HepG2 (cell line): ENCODE data around the gene ZFYVE26. TPM values are rescaled to one million over a fixed set of nuclear protein-coding genes. Genes with fewer than 3 reads are reported as not detected.

Source experiments
- AHR ChIP-seq: IDR thresholded peaks from 2 replicates; pipeline ENCODE4 v1.6.1; 2018; ENCODE audit warnings: missing genetic modification reagents, missing compliant biosample characterization
- CC2D1A ChIP-seq: sonication (generic); formaldehyde crosslinking; IDR thresholded peaks from 2 replicates; pipeline ENCODE4 v1.8.1; 2023; ENCODE audit warnings: mild to moderate bottlenecking, missing genetic modification reagents
- E2F2 ChIP-seq: sonication (generic); formaldehyde crosslinking; IDR thresholded peaks from 2 replicates; pipeline ENCODE4 v1.4.0; 2020; ENCODE audit warnings: missing genetic modification reagents, borderline replicate concordance
- EED ChIP-seq: sonication (generic); formaldehyde crosslinking; IDR thresholded peaks from 2 replicates; pipeline ENCODE4 v1.5.0; 2020; ENCODE audit warnings: mild to moderate bottlenecking, missing genetic modification reagents
- FOXO1 ChIP-seq: sonication (generic); formaldehyde crosslinking; IDR thresholded peaks from 2 replicates; pipeline ENCODE4 v1.4.0; 2020; ENCODE audit warnings: missing genetic modification reagents
- KLF11 ChIP-seq: IDR thresholded peaks from 2 replicates; pipeline ENCODE4 v1.6.1; 2016; ENCODE audit warnings: missing compliant biosample characterization
- MTA1 ChIP-seq: sonication (generic); formaldehyde crosslinking; IDR thresholded peaks from 2 replicates; pipeline ENCODE4 v1.4.0; 2020; ENCODE audit warnings: missing genetic modification reagents, mild to moderate bottlenecking, borderline replicate concordance
- SALL2 ChIP-seq: sonication (generic); formaldehyde crosslinking; IDR thresholded peaks from 2 replicates; pipeline ENCODE4 v1.8.1; 2023; ENCODE audit warnings: mild to moderate bottlenecking, missing genetic modification reagents, inconsistent platforms
- SKIL ChIP-seq: sonication (generic); formaldehyde crosslinking; IDR thresholded peaks from 2 replicates; pipeline ENCODE4 v1.8.0; 2022; ENCODE audit warnings: missing genetic modification reagents, mild to moderate bottlenecking, moderate library complexity, borderline replicate concordance
- SOX5 ChIP-seq: IDR thresholded peaks from 2 replicates; pipeline ENCODE4 v1.6.1; 2016; ENCODE audit warnings: borderline replicate concordance
- YY1 ChIP-seq: IDR thresholded peaks from 2 replicates; pipeline ENCODE4 v1.6.1; 2011; ENCODE audit warnings: low read length, low read depth, moderate library complexity, mild to moderate bottlenecking; ENCODE audit not compliant: insufficient read depth, insufficient replicate concordance
- ZMAT3 ChIP-seq: sonication (generic); formaldehyde crosslinking; conservative IDR thresholded peaks from 2 replicates; pipeline ENCODE4 v1.7.0; 2021; ENCODE audit warnings: missing genetic modification reagents
- ZNF234 ChIP-seq: sonication (generic); formaldehyde crosslinking; conservative IDR thresholded peaks from 2 replicates; pipeline ENCODE4 v1.5.1; 2020; ENCODE audit warnings: mild to moderate bottlenecking, missing genetic modification reagents
- ZNF264 ChIP-seq: sonication (generic); formaldehyde crosslinking; IDR thresholded peaks from 2 replicates; pipeline ENCODE4 v1.4.0; 2020; ENCODE audit warnings: missing genetic modification reagents
- ZNF574 ChIP-seq: sonication (generic); formaldehyde crosslinking; IDR thresholded peaks from 2 replicates; pipeline ENCODE4 v1.4.0; 2020; ENCODE audit warnings: missing genetic modification reagents
- ZNF737 ChIP-seq: sonication (generic); formaldehyde crosslinking; IDR thresholded peaks from 2 replicates; pipeline ENCODE4 v1.5.0; 2020; ENCODE audit warnings: missing genetic modification reagents, mild to moderate bottlenecking, borderline replicate concordance
- ZNF781 ChIP-seq: sonication (generic); formaldehyde crosslinking; IDR thresholded peaks from 2 replicates; pipeline ENCODE4 v1.5.1; 2020; ENCODE audit warnings: borderline replicate concordance, mild to moderate bottlenecking, missing genetic modification reagents; ENCODE audit errors: not compliant biosample characterization
- ZNF883 ChIP-seq: sonication (generic); formaldehyde crosslinking; IDR thresholded peaks from 2 replicates; pipeline ENCODE4 v1.5.1; 2020; ENCODE audit warnings: mild to moderate bottlenecking, missing genetic modification reagents; ENCODE audit errors: not compliant biosample characterization
- ZXDC ChIP-seq: sonication (generic); formaldehyde crosslinking; IDR thresholded peaks from 2 replicates; pipeline ENCODE4 v1.5.0; 2020; ENCODE audit warnings: mild to moderate bottlenecking, missing genetic modification reagents
- polyA plus RNA-seq, 8 experiments: library from polyadenylated mRNA; depleted of rRNA in 3 of 8; stranded (reverse) in 7 of 8; unstranded in 1 of 8; fragments of >200 nt; fragmentation: Illumina TruSeq in 4 of 8; extraction: Trizol in 4 of 8; gene quantifications; 2 replicates each; pipeline versions ENCODE4 v1.2.1 to v1.2.3, GENCODE V29; 2011 to 2016; ENCODE audit warnings: low read depth in 4 of 8, missing spikeins in 1 of 8, mixed read lengths in 1 of 8; ENCODE audit not compliant: insufficient read depth in 1 of 8
- total RNA-seq, 5 experiments: library from RNA; depleted of rRNA; stranded (reverse); fragments of >200 nt; fragmentation: Illumina TruSeq; extraction: Trizol; gene quantifications; 2 replicates each; pipeline ENCODE4 v1.2.3, GENCODE V29; 2016; ENCODE audit warnings: low read depth in 1 of 5

ZFYVE26 gene
- total and polyA plus RNA-seq, 2 of the 13 experiments (the other 11 are each of a cell fraction or from before 2014, with no cell fraction given): 13.6 to 16.4 TPM

GRCh38 chr14:67729072-67729885 is 87.1 kb downstream of the ZFYVE26 start (continued):
- TF ChIP-seq YY1 (no peak), SKIL (CRISPR knock-in tag) (no peak), SALL2 (CRISPR knock-in tag) (no peak), AHR (CRISPR knock-in tag) (peak; percentile 70; the same call in 1 of the 2 replicates), FOXO1 (peak; percentile 8; the same call in 1 of the 2 replicates), ZNF234 (CRISPR knock-in tag) (no peak), SOX5 (peak; percentile 22; the same call in 1 of the 2 replicates), ZNF737 (no peak), ZNF883 (CRISPR knock-in tag) (peak; percentile 59), E2F2 (no peak), MTA1 (CRISPR knock-in tag) (peak; percentile 91; the same call in 1 of the 2 replicates), ZNF781 (no peak), ZMAT3 (CRISPR knock-in tag) (no peak), ZXDC (CRISPR knock-in tag) (no peak), KLF11 (no peak), CC2D1A (CRISPR knock-in tag) (no peak), ZNF264 (CRISPR knock-in tag) (peak; percentile 82), ZNF574 (CRISPR knock-in tag) (peak; percentile 74; the same call in 1 of the 2 replicates), EED (CRISPR knock-in tag) (no peak)
